Subcutaneous adipose tissue (tissue), 4 donors: Measurements from ENCODE around the gene KRTAP4-12. TPM values are rescaled to one million over a fixed set of nuclear protein-coding genes. Genes with fewer than 3 reads are reported as not detected.
"Not testable (repeated sequence)": the region's sequence is repeated elsewhere in the genome, so short reads cannot be mapped to it uniquely, and the experiment has no call there.

Experiments used
- CTCF ChIP-seq: fragments of 450-650 bp; IDR thresholded peaks from one replicate; pipeline ENCODE4 v1.5.1; 2016; ENCODE audit warnings: low read depth, mild to moderate bottlenecking, control low read depth, antibody characterized with exemption, moderate library complexity
- total RNA-seq, 4 donors: library from RNA; depleted of rRNA; stranded (reverse); fragments of >200 nt; gene quantifications; one replicate each; pipeline ENCODE4 v1.1.0, GENCODE V29; 2016

Gene KRTAP4-12
- total RNA-seq, 4 donors from 2014 or later = not detected

DNA sequence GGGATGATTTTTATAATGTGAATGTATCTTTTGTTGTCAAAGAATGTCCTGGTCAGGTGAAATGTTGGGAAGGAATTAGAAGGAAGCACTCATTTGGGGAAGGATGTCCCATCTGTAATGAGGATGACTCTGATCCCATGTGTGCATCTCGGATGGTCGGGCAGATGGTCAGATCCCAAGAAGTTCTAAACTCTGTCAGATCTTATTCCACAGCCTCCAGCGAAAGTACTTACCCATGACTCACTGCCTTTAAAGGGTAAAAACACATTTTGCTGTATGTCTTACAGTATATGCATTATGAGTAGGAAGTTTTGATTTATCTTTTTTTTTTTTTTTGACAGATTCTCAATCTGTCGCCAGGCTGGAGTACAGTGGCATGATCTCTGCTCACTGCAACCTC, 5.3 kb downstream of the KRTAP4-12 start:
- TF ChIP-seq CTCF = no peak

- TF ChIP-seq CTCF = not testable (repeated sequence)
Measured at GRCh38 chr17:41117846-41118386, 6.1 kb downstream of the KRTAP4-12 start, which contains the start of gene KRTAP4-11. Gene KRTAP4-11, minus strand, starts transcription at chr17:41118373. Its CDS starts 58 bp downstream, at chr17:41118315.

- no peak for TF ChIP-seq CTCF
Measured at GRCh38 chr17:41116297-41116696, 7.7 kb downstream of the KRTAP4-12 start.

- no peak for TF ChIP-seq CTCF
Measured at GRCh38 chr17:41111151-41111885, 12.7 kb downstream of the KRTAP4-12 start.

DNA sequence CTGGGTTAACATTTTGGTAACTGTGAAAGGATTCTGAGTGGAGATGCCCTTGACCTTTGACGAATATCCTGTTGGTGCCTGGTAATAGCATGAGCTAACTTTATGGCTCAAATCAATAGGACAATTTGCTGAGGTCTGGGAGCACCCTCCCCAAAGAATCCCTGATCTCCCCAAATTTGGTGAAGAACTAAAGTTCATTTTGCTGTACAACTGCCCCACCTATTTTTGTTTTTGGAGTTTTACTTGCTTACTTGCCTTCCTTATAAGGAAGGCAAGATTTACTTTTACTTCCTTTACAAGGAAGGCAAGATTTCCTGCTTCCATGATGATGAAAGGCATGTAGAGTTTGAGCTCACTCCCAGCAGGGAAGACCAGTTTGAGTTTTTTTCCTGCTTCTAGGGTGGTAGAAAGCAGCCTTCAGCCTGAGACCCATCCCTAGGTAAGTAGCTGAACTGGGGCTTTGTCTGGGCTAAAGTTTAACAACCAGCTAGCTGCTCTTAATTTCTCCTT, 16.0 kb downstream of the KRTAP4-12 start:
- TF ChIP-seq CTCF = no peak

GRCh38 chr17:41105347-41105746, 18.6 kb downstream of the KRTAP4-12 start, which contains the start of gene KRTAP4-9:
Gene KRTAP4-9, plus strand, starts transcription at chr17:41105389. Its CDS starts 0 bp downstream, at chr17:41105389.
- TF ChIP-seq CTCF = not testable (repeated sequence)

DNA sequence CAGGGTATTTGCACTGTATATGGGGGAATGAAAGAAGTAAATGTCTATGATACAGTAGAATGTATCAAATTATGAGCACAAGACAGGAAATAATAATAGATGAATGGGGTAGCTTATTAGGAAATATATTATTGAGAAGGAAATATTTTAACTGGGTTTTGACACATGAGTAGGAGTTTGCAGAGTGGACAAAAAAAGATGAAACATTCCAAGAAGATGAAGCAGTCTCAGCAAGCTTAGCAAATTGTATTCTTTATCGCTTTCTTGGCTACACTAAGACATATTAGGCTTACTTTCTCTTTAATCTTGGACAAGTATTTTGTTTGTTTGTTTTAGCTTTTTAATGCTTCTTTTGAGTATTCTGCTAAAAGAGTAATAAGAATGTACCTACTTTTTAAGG, 20.1 kb downstream of the KRTAP4-12 start:
- TF ChIP-seq CTCF = no peak
